ENCODE results near the gene EFCAB9.

GRCh38 chr5:172150514-172151425 lies 43.2 kb upstream of the EFCAB9 start:
- TF ChIP-seq, protein P1, sequence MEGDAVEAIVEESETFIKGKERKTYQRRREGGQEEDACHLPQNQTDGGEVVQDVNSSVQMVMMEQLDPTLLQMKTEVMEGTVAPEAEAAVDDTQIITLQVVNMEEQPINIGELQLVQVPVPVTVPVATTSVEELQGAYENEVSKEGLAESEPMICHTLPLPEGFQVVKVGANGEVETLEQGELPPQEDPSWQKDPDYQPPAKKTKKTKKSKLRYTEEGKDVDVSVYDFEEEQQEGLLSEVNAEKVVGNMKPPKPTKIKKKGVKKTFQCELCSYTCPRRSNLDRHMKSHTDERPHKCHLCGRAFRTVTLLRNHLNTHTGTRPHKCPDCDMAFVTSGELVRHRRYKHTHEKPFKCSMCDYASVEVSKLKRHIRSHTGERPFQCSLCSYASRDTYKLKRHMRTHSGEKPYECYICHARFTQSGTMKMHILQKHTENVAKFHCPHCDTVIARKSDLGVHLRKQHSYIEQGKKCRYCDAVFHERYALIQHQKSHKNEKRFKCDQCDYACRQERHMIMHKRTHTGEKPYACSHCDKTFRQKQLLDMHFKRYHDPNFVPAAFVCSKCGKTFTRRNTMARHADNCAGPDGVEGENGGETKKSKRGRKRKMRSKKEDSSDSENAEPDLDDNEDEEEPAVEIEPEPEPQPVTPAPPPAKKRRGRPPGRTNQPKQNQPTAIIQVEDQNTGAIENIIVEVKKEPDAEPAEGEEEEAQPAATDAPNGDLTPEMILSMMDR (IDR thresholded peaks at IDR 0.05), result no peak
- TF ChIP-seq, protein P2, sequence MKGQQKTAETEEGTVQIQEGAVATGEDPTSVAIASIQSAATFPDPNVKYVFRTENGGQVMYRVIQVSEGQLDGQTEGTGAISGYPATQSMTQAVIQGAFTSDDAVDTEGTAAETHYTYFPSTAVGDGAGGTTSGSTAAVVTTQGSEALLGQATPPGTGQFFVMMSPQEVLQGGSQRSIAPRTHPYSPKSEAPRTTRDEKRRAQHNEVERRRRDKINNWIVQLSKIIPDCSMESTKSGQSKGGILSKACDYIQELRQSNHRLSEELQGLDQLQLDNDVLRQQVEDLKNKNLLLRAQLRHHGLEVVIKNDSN (CRISPR knock-in tag; IDR thresholded peaks at IDR 0.05), result no peak
- TF ChIP-seq FOXJ3 (CRISPR knock-in tag; IDR thresholded peaks at IDR 0.05; ENCODE audit: borderline replicate concordance) (no peak), CREB1 (CRISPR knock-in tag; IDR thresholded peaks at IDR 0.05) (no peak), SMAD3 (CRISPR knock-in tag; IDR thresholded peaks at IDR 0.05; ENCODE audit: borderline replicate concordance) (no peak), TP53 (CRISPR knock-in tag; IDR thresholded peaks at IDR 0.05) (no peak)

All from WTC11 (cell line).